ENCODE data around the gene INAVA. TPM values are rescaled to one million over a fixed set of nuclear protein-coding genes. Genes with fewer than 3 reads are reported as not detected.

INAVA gene
- total RNA-seq, 1 experiment from 2014 or later = 41.2 TPM

DNA sequence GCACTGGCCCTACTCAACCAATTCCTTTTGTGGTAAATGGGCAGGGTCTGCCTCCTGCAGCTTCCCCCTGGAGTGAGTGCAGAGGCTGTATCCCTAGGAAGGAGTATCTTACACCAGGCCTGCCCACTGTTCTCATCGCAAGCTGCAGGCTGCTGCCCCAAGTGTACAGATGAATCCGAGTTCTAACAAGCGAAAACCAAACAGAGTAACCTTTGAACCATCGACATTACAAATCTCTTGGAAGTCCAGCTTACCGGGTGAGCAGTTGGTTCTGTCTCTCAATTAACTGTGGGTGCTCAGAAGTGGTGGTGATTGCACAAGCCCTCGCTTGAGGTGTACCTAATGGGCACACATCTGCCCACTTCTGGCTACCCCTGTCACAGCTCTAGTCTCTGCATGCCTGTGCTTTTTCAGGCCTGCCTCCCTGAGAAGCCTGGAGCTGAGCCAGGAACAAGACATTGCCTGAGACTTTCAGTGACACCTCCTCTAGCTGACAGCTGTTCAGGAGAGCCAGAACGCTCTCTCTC is 22.7 kb downstream of the INAVA start:
- no peak for ATAC-seq
- CTCF ChIA-PET = interaction anchor here (0.8 to 5.1 kb wide), 10 partner anchors 10 to 202 kb away, joined by 3 to 33 read pairs (median 8); partner anchors contain the start of gene INAVA
- H3K4me3 Mint-ChIP-seq = no peak overlapping the region

DNA sequence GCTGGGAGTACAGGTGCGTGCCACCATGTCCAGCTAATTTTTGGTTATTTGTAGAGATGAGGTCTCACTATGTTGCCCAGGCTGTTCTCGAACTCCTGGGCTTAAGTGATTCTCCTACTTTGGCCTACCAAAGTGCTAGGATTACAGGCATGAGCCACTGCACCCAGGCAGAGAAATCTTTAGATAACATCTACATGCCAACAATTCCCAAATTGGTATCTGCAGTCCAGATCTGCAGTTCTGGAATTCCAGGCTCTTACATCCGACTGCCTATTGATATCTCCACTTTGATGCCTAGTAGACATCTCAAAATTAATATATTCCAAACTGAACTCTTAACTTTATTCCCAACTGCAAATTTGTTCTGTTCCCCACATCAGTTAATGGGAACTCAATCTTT is 23.3 kb downstream of the INAVA start:
- Mint-ChIP-seq H3K27me3 (ENCODE audit: low read depth) (no peaks in the 10 kb centered on the region), H3K4me3 (no peak overlapping the region), H3K27ac (no peak overlapping the region), H3K4me1 (peaks cover 5% of the 10 kb centered on the region; the same call in 1 of the 2 replicates), H3K9me3 (no peaks in the 10 kb centered on the region), H3K36me3 (peaks cover 8% of the 10 kb centered on the region; the same call in 1 of the 2 replicates)
- CTCF ChIA-PET = interaction anchor here (0.8 to 5.1 kb wide), 5 partner anchors 10 to 201 kb away, joined by 3 to 33 read pairs (median 14); partner anchors contain the start of gene INAVA
- ATAC-seq (no peak), DNase-seq (ENCODE audit: low spot score) (no peak)
- POLR2A ChIA-PET = no interaction called here
- TF ChIP-seq, protein P1, sequence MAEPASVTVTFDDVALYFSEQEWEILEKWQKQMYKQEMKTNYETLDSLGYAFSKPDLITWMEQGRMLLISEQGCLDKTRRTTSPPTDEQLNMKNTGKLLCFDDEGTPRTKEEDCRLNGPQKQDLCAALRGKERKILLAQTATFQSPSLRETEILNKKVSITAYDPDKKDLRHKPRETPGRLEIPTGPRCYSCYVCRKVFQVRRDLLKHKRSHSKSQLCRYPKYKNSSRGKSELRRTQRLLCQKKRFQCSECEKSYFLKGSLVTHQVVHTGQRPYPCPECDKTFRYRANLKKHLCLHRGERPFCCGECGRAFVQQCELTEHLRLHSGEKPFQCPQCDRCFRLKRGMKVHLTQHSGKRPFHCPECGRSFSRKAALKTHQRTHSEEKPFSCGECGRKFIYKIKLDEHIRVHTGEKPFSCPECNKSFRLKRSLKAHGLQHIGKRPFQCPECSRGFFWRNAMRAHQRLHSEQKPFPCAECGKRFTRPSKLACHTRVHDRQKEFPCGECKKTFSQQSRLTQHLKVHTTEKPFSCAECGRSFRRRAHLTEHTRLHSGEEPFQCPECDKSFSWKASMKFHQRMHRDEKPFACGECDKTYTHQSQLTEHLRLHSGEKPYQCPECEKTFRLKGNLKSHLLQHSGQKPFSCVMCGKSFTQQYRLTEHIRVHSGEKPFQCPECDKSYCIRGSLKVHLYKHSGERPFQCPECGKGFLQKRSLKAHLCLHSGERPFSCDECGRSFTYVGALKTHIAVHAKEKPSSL (CRISPR knock-in tag; conservative IDR thresholded peaks at IDR 0.05) = no peak
- TF ChIP-seq ZNF232 (CRISPR knock-in tag; IDR thresholded peaks at IDR 0.05) (no peak), ESRRA (CRISPR knock-in tag; IDR thresholded peaks at IDR 0.05; ENCODE audit: borderline replicate concordance) (no peak), MYBL2 (CRISPR knock-in tag; IDR thresholded peaks at IDR 0.05) (no peak)
- TF ChIP-seq, protein P2, sequence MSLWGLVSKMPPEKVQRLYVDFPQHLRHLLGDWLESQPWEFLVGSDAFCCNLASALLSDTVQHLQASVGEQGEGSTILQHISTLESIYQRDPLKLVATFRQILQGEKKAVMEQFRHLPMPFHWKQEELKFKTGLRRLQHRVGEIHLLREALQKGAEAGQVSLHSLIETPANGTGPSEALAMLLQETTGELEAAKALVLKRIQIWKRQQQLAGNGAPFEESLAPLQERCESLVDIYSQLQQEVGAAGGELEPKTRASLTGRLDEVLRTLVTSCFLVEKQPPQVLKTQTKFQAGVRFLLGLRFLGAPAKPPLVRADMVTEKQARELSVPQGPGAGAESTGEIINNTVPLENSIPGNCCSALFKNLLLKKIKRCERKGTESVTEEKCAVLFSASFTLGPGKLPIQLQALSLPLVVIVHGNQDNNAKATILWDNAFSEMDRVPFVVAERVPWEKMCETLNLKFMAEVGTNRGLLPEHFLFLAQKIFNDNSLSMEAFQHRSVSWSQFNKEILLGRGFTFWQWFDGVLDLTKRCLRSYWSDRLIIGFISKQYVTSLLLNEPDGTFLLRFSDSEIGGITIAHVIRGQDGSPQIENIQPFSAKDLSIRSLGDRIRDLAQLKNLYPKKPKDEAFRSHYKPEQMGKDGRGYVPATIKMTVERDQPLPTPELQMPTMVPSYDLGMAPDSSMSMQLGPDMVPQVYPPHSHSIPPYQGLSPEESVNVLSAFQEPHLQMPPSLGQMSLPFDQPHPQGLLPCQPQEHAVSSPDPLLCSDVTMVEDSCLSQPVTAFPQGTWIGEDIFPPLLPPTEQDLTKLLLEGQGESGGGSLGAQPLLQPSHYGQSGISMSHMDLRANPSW (CRISPR knock-in tag; conservative IDR thresholded peaks at IDR 0.05; ENCODE audit: low read depth) = no peak
- TF ChIP-seq, protein P3, sequence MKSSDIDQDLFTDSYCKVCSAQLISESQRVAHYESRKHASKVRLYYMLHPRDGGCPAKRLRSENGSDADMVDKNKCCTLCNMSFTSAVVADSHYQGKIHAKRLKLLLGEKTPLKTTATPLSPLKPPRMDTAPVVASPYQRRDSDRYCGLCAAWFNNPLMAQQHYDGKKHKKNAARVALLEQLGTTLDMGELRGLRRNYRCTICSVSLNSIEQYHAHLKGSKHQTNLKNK (CRISPR knock-in tag; IDR thresholded peaks at IDR 0.05) = no peak

More for the DNA sequence above, 22.7 kb downstream of the INAVA start:
- no peak overlapping the region for H3K27ac Mint-ChIP-seq
- peaks cover 12% of the 10 kb centered on the region for H3K36me3 Mint-ChIP-seq
- peaks cover 5% of the 10 kb centered on the region; the same call in 1 of the 2 replicates for H3K4me1 Mint-ChIP-seq
- no peak for TF ChIP-seq FOXJ3 (CRISPR knock-in tag; IDR thresholded peaks at IDR 0.05; ENCODE audit: borderline replicate concordance)
- TF ChIP-seq, protein P4, sequence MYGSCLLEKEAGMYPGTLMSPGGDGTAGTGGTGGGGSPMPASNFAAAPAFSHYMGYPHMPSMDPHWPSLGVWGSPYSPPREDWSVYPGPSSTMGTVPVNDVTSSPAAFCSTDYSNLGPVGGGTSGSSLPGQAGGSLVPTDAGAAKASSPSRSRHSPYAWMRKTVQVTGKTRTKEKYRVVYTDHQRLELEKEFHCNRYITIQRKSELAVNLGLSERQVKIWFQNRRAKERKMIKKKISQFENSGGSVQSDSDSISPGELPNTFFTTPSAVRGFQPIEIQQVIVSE (CRISPR knock-in tag; IDR thresholded peaks at IDR 0.05; ENCODE audit: borderline replicate concordance) = no peak
- no peak for TF ChIP-seq PRRX2 (CRISPR knock-in tag; IDR thresholded peaks at IDR 0.05)
- TF ChIP-seq, protein P5, sequence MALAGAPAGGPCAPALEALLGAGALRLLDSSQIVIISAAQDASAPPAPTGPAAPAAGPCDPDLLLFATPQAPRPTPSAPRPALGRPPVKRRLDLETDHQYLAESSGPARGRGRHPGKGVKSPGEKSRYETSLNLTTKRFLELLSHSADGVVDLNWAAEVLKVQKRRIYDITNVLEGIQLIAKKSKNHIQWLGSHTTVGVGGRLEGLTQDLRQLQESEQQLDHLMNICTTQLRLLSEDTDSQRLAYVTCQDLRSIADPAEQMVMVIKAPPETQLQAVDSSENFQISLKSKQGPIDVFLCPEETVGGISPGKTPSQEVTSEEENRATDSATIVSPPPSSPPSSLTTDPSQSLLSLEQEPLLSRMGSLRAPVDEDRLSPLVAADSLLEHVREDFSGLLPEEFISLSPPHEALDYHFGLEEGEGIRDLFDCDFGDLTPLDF (CRISPR knock-in tag; IDR thresholded peaks at IDR 0.05) = no peak
- no peak for TF ChIP-seq TCF7 (CRISPR knock-in tag; IDR thresholded peaks at IDR 0.05; ENCODE audit: low read depth)
- no peak for TF ChIP-seq NR2C2 (CRISPR knock-in tag; IDR thresholded peaks at IDR 0.05)
- no peak for TF ChIP-seq ZNF423 (CRISPR knock-in tag; IDR thresholded peaks at IDR 0.05)
- TF ChIP-seq, protein P6, sequence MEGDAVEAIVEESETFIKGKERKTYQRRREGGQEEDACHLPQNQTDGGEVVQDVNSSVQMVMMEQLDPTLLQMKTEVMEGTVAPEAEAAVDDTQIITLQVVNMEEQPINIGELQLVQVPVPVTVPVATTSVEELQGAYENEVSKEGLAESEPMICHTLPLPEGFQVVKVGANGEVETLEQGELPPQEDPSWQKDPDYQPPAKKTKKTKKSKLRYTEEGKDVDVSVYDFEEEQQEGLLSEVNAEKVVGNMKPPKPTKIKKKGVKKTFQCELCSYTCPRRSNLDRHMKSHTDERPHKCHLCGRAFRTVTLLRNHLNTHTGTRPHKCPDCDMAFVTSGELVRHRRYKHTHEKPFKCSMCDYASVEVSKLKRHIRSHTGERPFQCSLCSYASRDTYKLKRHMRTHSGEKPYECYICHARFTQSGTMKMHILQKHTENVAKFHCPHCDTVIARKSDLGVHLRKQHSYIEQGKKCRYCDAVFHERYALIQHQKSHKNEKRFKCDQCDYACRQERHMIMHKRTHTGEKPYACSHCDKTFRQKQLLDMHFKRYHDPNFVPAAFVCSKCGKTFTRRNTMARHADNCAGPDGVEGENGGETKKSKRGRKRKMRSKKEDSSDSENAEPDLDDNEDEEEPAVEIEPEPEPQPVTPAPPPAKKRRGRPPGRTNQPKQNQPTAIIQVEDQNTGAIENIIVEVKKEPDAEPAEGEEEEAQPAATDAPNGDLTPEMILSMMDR (IDR thresholded peaks at IDR 0.05) = no peak
- TF ChIP-seq ZNF138 (CRISPR knock-in tag; conservative IDR thresholded peaks at IDR 0.05) = no peak
- TF ChIP-seq FOXK1 (CRISPR knock-in tag; IDR thresholded peaks at IDR 0.05) = no peak
- no peak for TF ChIP-seq KAT7 (CRISPR knock-in tag; IDR thresholded peaks at IDR 0.05; ENCODE audit: borderline replicate concordance)
- no peak for TF ChIP-seq ZNF396 (CRISPR knock-in tag; IDR thresholded peaks at IDR 0.05; ENCODE audit: borderline replicate concordance)
- no peak for TF ChIP-seq NR3C1 (CRISPR knock-in tag; conservative IDR thresholded peaks at IDR 0.05; ENCODE audit: low read depth)
- no peak for TF ChIP-seq ZBTB21 (CRISPR knock-in tag; IDR thresholded peaks at IDR 0.05; ENCODE audit: borderline replicate concordance)
- H3K27me3 Mint-ChIP-seq (ENCODE audit: low read depth) = no peaks in the 10 kb centered on the region
- H3K9me3 Mint-ChIP-seq = no peaks in the 10 kb centered on the region
- DNase-seq (ENCODE audit: low spot score) = no peak
- POLR2A ChIA-PET = no interaction called here

All from WTC11 (cell line).